Stimulated activated CD4-positive, alpha-beta T cell treated with anti-CD3 and anti-CD28 coated beads, Interleukin-4, amount 100 ng/mL, for 1 hour (primary cell): ENCODE results near the gene VAPB.

ENCODE experiments used
- DNase-seq: peaks from one replicate; pipeline ENCODE4 v3.0.0-alpha.2; 2020

The VAPB gene

GRCh38 chr20:58381627-58382026 is 7.4 kb upstream of the VAPB start:
- DNase-seq = no peak

- no peak for DNase-seq
These were observed 6.9 kb upstream of the VAPB start for GRCh38 chr20:58382096-58382495.

- no peak for DNase-seq
These were observed 4.2 kb upstream of the VAPB start for GRCh38 chr20:58384821-58385220.

GRCh38 chr20:58388028-58388601 is 914 bp upstream of the VAPB start:
- DNase-seq = no peak

- peak; percentile 15 for DNase-seq
These were observed 417 bp downstream of the VAPB start for GRCh38 chr20:58389324-58389967.

- DNase-seq = no peak
These were observed 1.1 kb downstream of the VAPB start for GRCh38 chr20:58389968-58390658.

- DNase-seq = no peak
These were observed 1.6 kb downstream of the VAPB start for GRCh38 chr20:58390659-58391035.

GRCh38 chr20:58392286-58392685 is 3.3 kb downstream of the VAPB start:
- DNase-seq = no peak

GRCh38 chr20:58393299-58393698 is 4.3 kb downstream of the VAPB start:
- DNase-seq = no peak

GRCh38 chr20:58394801-58395200 is 5.8 kb downstream of the VAPB start:
- no peak for DNase-seq

GRCh38 chr20:58395604-58396003 is 6.6 kb downstream of the VAPB start:
- DNase-seq = no peak

- DNase-seq = no peak
These were observed 8.4 kb downstream of the VAPB start for GRCh38 chr20:58397429-58397828.

- DNase-seq = no peak
These were observed 9.2 kb downstream of the VAPB start for GRCh38 chr20:58398254-58398653.

- DNase-seq = no peak
These were observed 10.9 kb downstream of the VAPB start for GRCh38 chr20:58399926-58400325.

- DNase-seq = no peak
These were observed 12.1 kb downstream of the VAPB start for GRCh38 chr20:58401162-58401561.

- no peak for DNase-seq
These were observed 13.3 kb downstream of the VAPB start for GRCh38 chr20:58402305-58402704.

GRCh38 chr20:58402827-58403226 is 13.8 kb downstream of the VAPB start:
- no peak for DNase-seq

GRCh38 chr20:58403272-58403671 is 14.2 kb downstream of the VAPB start:
- DNase-seq = no peak

GRCh38 chr20:58405504-58406291 is 16.7 kb downstream of the VAPB start:
- DNase-seq = no peak

- no peak for DNase-seq
These were observed 17.5 kb downstream of the VAPB start for GRCh38 chr20:58406422-58407001.

- DNase-seq = no peak
These were observed 18.3 kb downstream of the VAPB start for GRCh38 chr20:58407201-58407873.

GRCh38 chr20:58407966-58408557 is 19.0 kb downstream of the VAPB start:
- no peak for DNase-seq
